ENCODE results near the gene LRRIQ1. TPM values are rescaled to one million over a fixed set of nuclear protein-coding genes. Genes with fewer than 3 reads are reported as not detected.

LRRIQ1 gene
- total and polyA plus RNA-seq, 2 of the 8 experiments (the other 6 are each of a cell fraction or from before 2014, with no cell fraction given): 0.24 to 0.76 TPM

DNA sequence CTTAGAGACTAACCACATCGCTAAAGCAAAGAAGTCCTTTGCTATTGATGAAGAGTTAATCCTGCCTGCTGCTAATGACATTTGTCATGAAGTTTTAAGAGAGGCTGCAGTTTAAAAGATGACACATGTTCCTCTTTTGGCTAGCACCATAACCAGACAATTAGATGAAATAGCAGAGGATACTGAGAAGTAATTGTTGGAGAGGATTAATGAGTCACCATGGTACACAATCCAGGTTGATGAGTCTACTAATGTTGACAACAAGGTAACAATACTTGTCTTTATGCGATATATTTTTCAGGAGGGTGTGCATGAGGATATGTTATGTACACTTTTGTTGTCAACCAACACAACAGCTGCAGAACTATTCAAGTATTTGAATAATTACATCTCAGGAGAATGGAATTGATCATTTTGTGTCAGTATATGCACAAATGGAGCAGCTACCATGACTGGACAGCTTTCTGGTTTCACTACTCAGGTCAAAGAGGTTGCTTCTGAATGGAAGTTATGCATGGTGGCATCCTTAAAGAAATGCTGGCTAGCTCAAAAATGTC, 56.7 kb downstream of the LRRIQ1 start (continued):
- TF ChIP-seq NANOG (IDR thresholded peaks at IDR 0.05; ENCODE audit: insufficient read depth, low read depth, low read length, poor library complexity, severe bottlenecking): no peak
- no peak for TF ChIP-seq CTBP2 (IDR thresholded peaks at IDR 0.05; ENCODE audit: borderline replicate concordance, insufficient read depth, insufficient read length, low read length)
- TF ChIP-seq POU5F1 (IDR thresholded peaks at IDR 0.05; ENCODE audit: low read depth, low read length): no peak
- TF ChIP-seq SP4 (IDR thresholded peaks at IDR 0.05; ENCODE audit: low read length): no peak
- TF ChIP-seq GTF2F1 (IDR thresholded peaks at IDR 0.05; ENCODE audit: borderline replicate concordance, low read depth, low read length): no peak
- no peak for TF ChIP-seq TAF7 (optimal IDR thresholded peaks at IDR 0.05; ENCODE audit: borderline replicate concordance, low read depth, low read length)
- TF ChIP-seq RNF2 (IDR thresholded peaks at IDR 0.05; ENCODE audit: borderline replicate concordance, low read depth, low read length, missing control alignments, poor library complexity, severe bottlenecking): no peak
- no peak for TF ChIP-seq POLR2AphosphoS5 (IDR thresholded peaks at IDR 0.05; ENCODE audit: low read depth, low read length)

All from H1 (cell line).